HEK293 (cell line): Measurements from ENCODE around the gene ITGA7.

Experiments
- CTCF ChIA-PET: fragments of 350-600 bp; formaldehyde crosslinking; extraction: SDS; loops from one replicate; lab custom pipeline; 2021; ENCODE audit warnings: antibody characterized with exemption; lab: Yijun Ruan, JAX
- POLR2A ChIA-PET: fragments of 300-600 bp; formaldehyde crosslinking; extraction: SDS; loops from one replicate; lab custom pipeline; 2020; ENCODE audit warnings: antibody characterized with exemption, inconsistent platforms; lab: Yijun Ruan, JAX
- H3K27ac ChIP-seq: fragments of 200-500 bp; sonication (Bioruptor generic); 2 replicates; pipeline ENCODE4 v1.5.1; 2014; ENCODE audit warnings: low read depth, low read length, control low read depth, inconsistent platforms; ENCODE audit errors: extremely low read depth
- H3K36me3 ChIP-seq, 2 experiments: fragments of 200-500 bp in 1 of 2; sonication (Bioruptor generic) in 1 of 2; 1 replicate in 1 of 2; 2 replicates in 1 of 2; pipeline ENCODE4 v1.5.1; 2014 to 2017; ENCODE audit warnings: inconsistent platforms in 2 of 2, low read length in 2 of 2; ENCODE audit not compliant: control insufficient read depth in 2 of 2, insufficient read depth in 1 of 2
- H3K4me1 ChIP-seq: fragments of 200-500 bp; sonication (Bioruptor generic); 2 replicates; pipeline ENCODE4 v1.5.1; 2014; ENCODE audit warnings: mild to moderate bottlenecking, low read length, inconsistent platforms; ENCODE audit not compliant: control insufficient read depth, insufficient read depth
- H3K4me3 ChIP-seq: 2 replicates; pipeline ENCODE4 v1.5.1; 2011; ENCODE audit warnings: low read depth, mild to moderate bottlenecking, control low read depth, low read length, moderate library complexity
- H3K9me3 ChIP-seq: fragments of 200-500 bp; sonication (Bioruptor generic); 2 replicates; pipeline ENCODE4 v1.5.1; 2014; ENCODE audit warnings: low read depth, low read length, inconsistent platforms; ENCODE audit not compliant: control insufficient read depth, insufficient read depth
- GFI1B ChIP-seq: fragments of 450-650 bp; formaldehyde crosslinking; IDR thresholded peaks from 2 replicates; pipeline ENCODE4 v1.5.1; 2016; ENCODE audit warnings: missing biosample characterization, missing genetic modification characterization
- REST ChIP-seq: fragments of 450-650 bp; formaldehyde crosslinking; IDR thresholded peaks from 2 replicates; pipeline ENCODE4 v1.5.1; 2016; ENCODE audit warnings: missing biosample characterization, missing genetic modification characterization
- TCF7L2 ChIP-seq: IDR thresholded peaks from 2 replicates; pipeline ENCODE4 v1.6.1; 2011; ENCODE audit warnings: low read depth, mild to moderate bottlenecking, inconsistent platforms, low read length, moderate library complexity, borderline replicate concordance
- ZEB2 ChIP-seq: fragments of 450-650 bp; formaldehyde crosslinking; IDR thresholded peaks from 2 replicates; pipeline ENCODE4 v1.5.1; 2016; ENCODE audit warnings: missing biosample characterization, missing genetic modification characterization
- ZNF138 ChIP-seq: fragments of 450-650 bp; formaldehyde crosslinking; IDR thresholded peaks from 2 replicates; pipeline ENCODE4 v1.5.1; 2016; ENCODE audit warnings: missing biosample characterization, missing genetic modification characterization, borderline replicate concordance
- ZNF146 ChIP-seq: fragments of 450-650 bp; formaldehyde crosslinking; IDR thresholded peaks from 2 replicates; pipeline ENCODE4 v1.5.1; 2016; ENCODE audit warnings: missing biosample characterization, missing genetic modification characterization
- ZNF16 ChIP-seq: fragments of 450-650 bp; formaldehyde crosslinking; IDR thresholded peaks from 2 replicates; pipeline ENCODE4 v1.5.1; 2016; ENCODE audit warnings: low read depth, missing biosample characterization, missing genetic modification characterization
- ZNF174 ChIP-seq: fragments of 450-650 bp; formaldehyde crosslinking; IDR thresholded peaks from 2 replicates; pipeline ENCODE4 v1.5.0; 2017; ENCODE audit warnings: missing biosample characterization, mild to moderate bottlenecking, missing genetic modification characterization
- ZNF184 ChIP-seq: fragments of 450-650 bp; IDR thresholded peaks from 2 replicates; pipeline ENCODE4 v1.5.1; 2018; ENCODE audit warnings: missing biosample characterization, mild to moderate bottlenecking, missing genetic modification characterization
- ZNF324 ChIP-seq: fragments of 450-650 bp; formaldehyde crosslinking; IDR thresholded peaks from 2 replicates; pipeline ENCODE4 v1.5.1; 2016; ENCODE audit warnings: missing biosample characterization, missing genetic modification characterization
- ZNF433 ChIP-seq: fragments of 450-650 bp; formaldehyde crosslinking; IDR thresholded peaks from 2 replicates; pipeline ENCODE4 v1.5.1; 2016; ENCODE audit warnings: missing biosample characterization, missing genetic modification characterization, low read depth
- ZNF585B ChIP-seq: fragments of 450-650 bp; formaldehyde crosslinking; IDR thresholded peaks from 2 replicates; pipeline ENCODE4 v1.5.1; 2016; ENCODE audit warnings: missing biosample characterization, missing genetic modification characterization
- ZNF692 ChIP-seq: fragments of 450-650 bp; formaldehyde crosslinking; IDR thresholded peaks from 2 replicates; pipeline ENCODE4 v1.5.1; 2016; ENCODE audit warnings: missing biosample characterization, missing genetic modification characterization
- ZNF701 ChIP-seq: fragments of 450-650 bp; formaldehyde crosslinking; IDR thresholded peaks from 2 replicates; pipeline ENCODE4 v1.5.1; 2016; ENCODE audit warnings: missing biosample characterization, missing genetic modification characterization
- ZNF776 ChIP-seq: fragments of 450-650 bp; formaldehyde crosslinking; IDR thresholded peaks from 2 replicates; pipeline ENCODE4 v1.5.0; 2017; ENCODE audit warnings: missing biosample characterization, missing genetic modification characterization, borderline replicate concordance
- TF ChIP-seq, protein P1 (sequence below): fragments of 450-650 bp; formaldehyde crosslinking; IDR thresholded peaks from 2 replicates; pipeline ENCODE4 v1.5.1; 2017; ENCODE audit warnings: missing biosample characterization, missing genetic modification characterization
- TF ChIP-seq, protein P2 (sequence below): fragments of 450-650 bp; formaldehyde crosslinking; IDR thresholded peaks from 2 replicates; pipeline ENCODE4 v1.5.1; 2016; ENCODE audit warnings: missing biosample characterization, missing genetic modification characterization, borderline replicate concordance
- TF ChIP-seq, protein P3 (sequence below): fragments of 450-650 bp; formaldehyde crosslinking; IDR thresholded peaks from 2 replicates; pipeline ENCODE4 v1.5.1; 2016; ENCODE audit warnings: missing biosample characterization, missing genetic modification characterization, low read depth

ITGA7 gene

DNA sequence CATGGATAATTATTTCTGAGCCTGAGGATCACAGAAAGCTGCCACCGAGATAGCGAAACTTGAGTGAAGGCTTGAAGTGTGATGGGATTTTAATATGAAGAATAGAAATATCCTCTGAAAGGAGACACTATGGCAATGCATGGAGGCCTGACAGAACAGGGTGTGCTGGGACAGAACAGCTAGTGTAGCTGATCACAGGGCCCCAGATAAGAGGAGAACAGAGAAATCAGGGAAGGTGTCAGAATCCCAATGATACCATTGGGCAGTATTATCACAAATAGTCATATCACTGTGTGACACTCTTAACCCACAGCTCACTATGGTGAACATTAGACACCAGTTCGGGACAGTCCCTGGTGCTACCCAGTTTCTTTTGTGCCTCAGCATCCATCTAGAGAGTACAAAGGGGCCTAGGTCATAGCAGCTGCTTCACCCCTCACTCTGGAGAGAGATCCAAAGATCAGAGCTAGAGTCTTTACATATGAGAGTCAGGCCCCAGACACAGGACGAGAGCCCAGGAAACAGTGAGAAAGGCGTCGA is 71.5 kb downstream of the ITGA7 start:
- no peak overlapping the region for H3K27ac ChIP-seq
- no peak for TF ChIP-seq ZNF184 (tag by site-specific recombination)
- TF ChIP-seq, protein P1, sequence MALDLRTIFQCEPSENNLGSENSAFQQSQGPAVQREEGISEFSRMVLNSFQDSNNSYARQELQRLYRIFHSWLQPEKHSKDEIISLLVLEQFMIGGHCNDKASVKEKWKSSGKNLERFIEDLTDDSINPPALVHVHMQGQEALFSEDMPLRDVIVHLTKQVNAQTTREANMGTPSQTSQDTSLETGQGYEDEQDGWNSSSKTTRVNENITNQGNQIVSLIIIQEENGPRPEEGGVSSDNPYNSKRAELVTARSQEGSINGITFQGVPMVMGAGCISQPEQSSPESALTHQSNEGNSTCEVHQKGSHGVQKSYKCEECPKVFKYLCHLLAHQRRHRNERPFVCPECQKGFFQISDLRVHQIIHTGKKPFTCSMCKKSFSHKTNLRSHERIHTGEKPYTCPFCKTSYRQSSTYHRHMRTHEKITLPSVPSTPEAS (tag by site-specific recombination) = no peak
- no peak for TF ChIP-seq GFI1B (tag by site-specific recombination)
- no peak for TF ChIP-seq ZNF138 (tag by site-specific recombination)
- TF ChIP-seq, protein P2, sequence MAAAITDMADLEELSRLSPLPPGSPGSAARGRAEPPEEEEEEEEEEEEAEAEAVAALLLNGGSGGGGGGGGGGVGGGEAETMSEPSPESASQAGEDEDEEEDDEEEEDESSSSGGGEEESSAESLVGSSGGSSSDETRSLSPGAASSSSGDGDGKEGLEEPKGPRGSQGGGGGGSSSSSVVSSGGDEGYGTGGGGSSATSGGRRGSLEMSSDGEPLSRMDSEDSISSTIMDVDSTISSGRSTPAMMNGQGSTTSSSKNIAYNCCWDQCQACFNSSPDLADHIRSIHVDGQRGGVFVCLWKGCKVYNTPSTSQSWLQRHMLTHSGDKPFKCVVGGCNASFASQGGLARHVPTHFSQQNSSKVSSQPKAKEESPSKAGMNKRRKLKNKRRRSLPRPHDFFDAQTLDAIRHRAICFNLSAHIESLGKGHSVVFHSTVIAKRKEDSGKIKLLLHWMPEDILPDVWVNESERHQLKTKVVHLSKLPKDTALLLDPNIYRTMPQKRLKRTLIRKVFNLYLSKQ (tag by site-specific recombination) = no peak
- no peak for TF ChIP-seq REST (tag by site-specific recombination)
- no peak for TF ChIP-seq ZNF776
- TF ChIP-seq, protein P3, sequence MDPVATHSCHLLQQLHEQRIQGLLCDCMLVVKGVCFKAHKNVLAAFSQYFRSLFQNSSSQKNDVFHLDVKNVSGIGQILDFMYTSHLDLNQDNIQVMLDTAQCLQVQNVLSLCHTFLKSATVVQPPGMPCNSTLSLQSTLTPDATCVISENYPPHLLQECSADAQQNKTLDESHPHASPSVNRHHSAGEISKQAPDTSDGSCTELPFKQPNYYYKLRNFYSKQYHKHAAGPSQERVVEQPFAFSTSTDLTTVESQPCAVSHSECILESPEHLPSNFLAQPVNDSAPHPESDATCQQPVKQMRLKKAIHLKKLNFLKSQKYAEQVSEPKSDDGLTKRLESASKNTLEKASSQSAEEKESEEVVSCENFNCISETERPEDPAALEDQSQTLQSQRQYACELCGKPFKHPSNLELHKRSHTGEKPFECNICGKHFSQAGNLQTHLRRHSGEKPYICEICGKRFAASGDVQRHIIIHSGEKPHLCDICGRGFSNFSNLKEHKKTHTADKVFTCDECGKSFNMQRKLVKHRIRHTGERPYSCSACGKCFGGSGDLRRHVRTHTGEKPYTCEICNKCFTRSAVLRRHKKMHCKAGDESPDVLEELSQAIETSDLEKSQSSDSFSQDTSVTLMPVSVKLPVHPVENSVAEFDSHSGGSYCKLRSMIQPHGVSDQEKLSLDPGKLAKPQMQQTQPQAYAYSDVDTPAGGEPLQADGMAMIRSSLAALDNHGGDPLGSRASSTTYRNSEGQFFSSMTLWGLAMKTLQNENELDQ (tag by site-specific recombination) = no peak
- TF ChIP-seq TCF7L2 = no peak
- no peak for TF ChIP-seq ZNF174
- no peak for TF ChIP-seq ZNF324 (tag by site-specific recombination)
- no peak for TF ChIP-seq ZEB2 (tag by site-specific recombination)
- no peak for TF ChIP-seq ZNF16
- no peak for TF ChIP-seq ZNF585B
- TF ChIP-seq ZNF692 (tag by site-specific recombination) = no peak
- TF ChIP-seq ZNF701 (tag by site-specific recombination) = no peak
- no peak for TF ChIP-seq ZNF146 (tag by site-specific recombination)
- no peak for TF ChIP-seq ZNF433
- no peak overlapping the region for H3K4me3 ChIP-seq
- H3K9me3 ChIP-seq = no peaks in the 10 kb centered on the region
- CTCF ChIA-PET = interaction anchor here (0.9 to 2.5 kb wide), 2 partner anchors 9 to 21 kb away, joined by 3 to 13 read pairs; no protein-coding TSS in a partner anchor
- POLR2A ChIA-PET = no interaction called here
- no peaks in the 10 kb centered on the region for H3K4me1 ChIP-seq
- no peaks in the 10 kb centered on the region for H3K36me3 ChIP-seq
